Heart left ventricle (tissue), 16 donors: ENCODE measurements around the gene LGALS3BP. TPM values are rescaled to one million over a fixed set of nuclear protein-coding genes. Genes with fewer than 3 reads are reported as not detected.

Source experiments
- ATAC-seq, 4 donors: fragments of 200-7000 bp; cut with Tn5 transposase; one replicate each; pipeline ENCODE4 v1.9.1; 2020 to 2022; ENCODE audit warnings: moderate library complexity in 4 of 4, mild to moderate bottlenecking in 3 of 4, moderate number of reproducible peaks in 1 of 4
- DNase-seq, 5 donors: peaks; one replicate each; pipeline ENCODE4 v3.0.0-alpha.2; 2020
- H3K27ac ChIP-seq, 12 donors: fragments of 200-600 bp; sonication (generic) in 4 of 12; one replicate each; pipeline versions ENCODE4 v1.5.0 to v1.8.0; 2016 to 2022; ENCODE audit warnings: mild to moderate bottlenecking in 2 of 12
- H3K27me3 ChIP-seq, 9 donors: fragments of 200-600 bp; sonication (generic) in 2 of 9; one replicate each; pipeline versions ENCODE4 v1.5.1 to v1.8.0; 2016 to 2022; ENCODE audit warnings: mild to moderate bottlenecking in 3 of 9
- H3K36me3 ChIP-seq, 9 donors: fragments of 200-600 bp; sonication (generic) in 2 of 9; one replicate each; pipeline versions ENCODE4 v1.5.0 to v1.8.0; 2018 to 2022; ENCODE audit warnings: mild to moderate bottlenecking in 2 of 9
- H3K4me1 ChIP-seq, 12 donors: fragments of 200-600 bp; sonication (generic) in 4 of 12; one replicate each; pipeline versions ENCODE4 v1.5.0 to v1.8.0; 2016 to 2022; ENCODE audit warnings: mild to moderate bottlenecking in 3 of 12
- H3K4me3 ChIP-seq, 12 donors: fragments of 200-600 bp; sonication (generic) in 4 of 12; one replicate each; pipeline versions ENCODE4 v1.5.0 to v1.8.0; 2017 to 2022; ENCODE audit warnings: mild to moderate bottlenecking in 9 of 12, moderate library complexity in 4 of 12
- H3K9me3 ChIP-seq, 12 donors: fragments of 200-600 bp; sonication (generic) in 4 of 12; one replicate each; pipeline versions ENCODE4 v1.5.0 to v1.8.0; 2016 to 2022; ENCODE audit warnings: mild to moderate bottlenecking in 1 of 12
- CTCF ChIP-seq, 12 donors: fragments of 200-600 bp; sonication (generic) in 4 of 12; IDR thresholded peaks; one replicate each; pipeline versions ENCODE4 v1.5.0 to v1.8.0; 2018 to 2022; ENCODE audit warnings: antibody characterized with exemption in 12 of 12, mild to moderate bottlenecking in 5 of 12
- POLR2A ChIP-seq, 2 donors: fragments of 450-650 bp; IDR thresholded peaks; one replicate each; pipeline ENCODE4 v1.6.1; 2017; ENCODE audit warnings: antibody characterized with exemption in 2 of 2, mild to moderate bottlenecking in 2 of 2, moderate library complexity in 2 of 2
- WGBS, 4 donors: extraction: QIAGEN DNeasy Blood & Tissue Kit in 2 of 4; methylation state at CpG; one replicate each; pipeline versions ENCODE4 v1.1.5 to v1.1.7; 2013 to 2018; 5-methylcytosine and 5-hydroxymethylcytosine counted together
- intact Hi-C, 10 donors: fragments of 100-400 bp; cut with DNase I; formaldehyde crosslinking; loops; one replicate each; pipeline versions ENCODE4 v1.11.1 to v1.14.2; 2022
- long read RNA-seq, 3 donors: library from polyadenylated mRNA; unstranded; transcript quantifications; one replicate each; pipeline ENCODE4 v2.0.0, GENCODE V29; 2020 to 2021
- polyA plus RNA-seq, 2 donors: library from polyadenylated mRNA; stranded (reverse); fragments of 200-250 nt; gene quantifications; one replicate each; pipeline ENCODE4 v1.2.3, GENCODE V29; 2013
- total RNA-seq, 9 donors: library from RNA; depleted of rRNA in 2 of 9; stranded (reverse); fragments of >200 nt in 2 of 9; fragmentation: NEBNext Ultra II Directional in 3 of 9; extraction: Animal tissue kit (Norgen Biotek cat#: 25700) in 3 of 9; gene quantifications; one replicate each; pipeline versions ENCODE4 v1.1.0 to v1.2.4, GENCODE V29; 2016 to 2023
- donor health status: ischemic (EF 13 %, LVEDD 7.1; RV severe dilation, severe dysfunction).
- donor health status: healthy with polysubstance abuse.
- donor health status: DM: no; HTN: yes; CAD: no.
- donor health status: DM: no; HTN: no; CAD: no.
- donor health status: ischemic (EF 25% LVEDD 6.9; RV normal size, moderate dysfunction).
- donor health status: ischemic (EF 25% LVEDD 5.7; RV mildly dilated, moderate dysfunction).
- donor health status: healthy.
- donor health status: DM: yes; HTN: yes; CAD: no.
- donor health status: ischemic (EF 35%, LVEDD 5.7; RV mildly dilated, moderate dysfunction).
- donor health status: nonischemic (EF 11% LVEDD 7.7; RV severe dilation, severe dysfunction).
- donor health status: DM: yes; HTN: yes; CAD: no.
- donor health status: PGD.
- donor health status: ischemic (EF 29% LVEDD 5.4; RV normal size, mild dysfunction).
- donor health status: nonischemic (EF 23%, LVEDD 6.1; RV moderate dilation, normal function).

LGALS3BP gene, protein sequence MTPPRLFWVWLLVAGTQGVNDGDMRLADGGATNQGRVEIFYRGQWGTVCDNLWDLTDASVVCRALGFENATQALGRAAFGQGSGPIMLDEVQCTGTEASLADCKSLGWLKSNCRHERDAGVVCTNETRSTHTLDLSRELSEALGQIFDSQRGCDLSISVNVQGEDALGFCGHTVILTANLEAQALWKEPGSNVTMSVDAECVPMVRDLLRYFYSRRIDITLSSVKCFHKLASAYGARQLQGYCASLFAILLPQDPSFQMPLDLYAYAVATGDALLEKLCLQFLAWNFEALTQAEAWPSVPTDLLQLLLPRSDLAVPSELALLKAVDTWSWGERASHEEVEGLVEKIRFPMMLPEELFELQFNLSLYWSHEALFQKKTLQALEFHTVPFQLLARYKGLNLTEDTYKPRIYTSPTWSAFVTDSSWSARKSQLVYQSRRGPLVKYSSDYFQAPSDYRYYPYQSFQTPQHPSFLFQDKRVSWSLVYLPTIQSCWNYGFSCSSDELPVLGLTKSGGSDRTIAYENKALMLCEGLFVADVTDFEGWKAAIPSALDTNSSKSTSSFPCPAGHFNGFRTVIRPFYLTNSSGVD
- 1,000 to 10,000 TPM in 1 of 9 donors, 100 to 1,000 TPM in 8; 250 to 1,343 (median 688) TPM for total RNA-seq
- polyA plus RNA-seq: 100 to 1,000 TPM; 178 to 363 TPM
- long read RNA-seq, donor 1, transcript LGALS3BP-210 (3 exons, 882 nt): minor isoform, 13 of 511 reads
- long read RNA-seq, donor 1, transcript LGALS3BP-201 (6 exons, 2,405 nt): major isoform, 338 of 511 reads
- long read RNA-seq, donor 1, partial matches to known transcripts: 25 of 511 reads
- long read RNA-seq, donor 1, other reads (novel, unspliced or antisense): 133 of 511 reads
- long read RNA-seq, donor 2, transcript LGALS3BP-202 (5 exons, 936 nt): minor isoform, 11 of 1,267 reads
- long read RNA-seq, donor 2, transcript LGALS3BP-218 (5 exons, 1,961 nt): minor isoform, 5 of 1,267 reads
- long read RNA-seq, donor 2, transcript LGALS3BP-201 (6 exons, 2,405 nt): major isoform, 1,015 of 1,267 reads
- long read RNA-seq, donor 2, transcript LGALS3BP-210 (3 exons, 882 nt): minor isoform, 16 of 1,267 reads
- long read RNA-seq, donor 2, partial matches to known transcripts: 62 of 1,267 reads
- long read RNA-seq, donor 2, other reads (novel, unspliced or antisense): 158 of 1,267 reads
- long read RNA-seq, donor 3, transcript LGALS3BP-201 (6 exons, 2,405 nt): major isoform, 144 of 226 reads
- long read RNA-seq, donor 3, partial matches to known transcripts: 15 of 226 reads
- long read RNA-seq, donor 3, other reads (novel, unspliced or antisense): 60 of 226 reads

GRCh38 chr17:78979780-78980623, at the start of gene LGALS3BP:
Gene LGALS3BP (minus strand): TSS chr17:78979923. CDS start chr17:78977191, 2,732 bp downstream.
- DNase-seq (peak; percentile 75 to 92 (median 86)), ATAC-seq (peak; percentile 65 to 82 (median 78))
- Histone ChIP-seq H3K9me3 (no peaks in the 10 kb centered on the region), H3K4me1 (peaks cover 2 to 56% (median 49%) of the 10 kb centered on the region in 12 donors), H3K4me3 (peak within 1 kb of the TSS in 11 of 12 donors; percentile 31 to 66 (median 57)), H3K36me3 (peaks cover 0 to 15% (median 0%) of the 10 kb centered on the region in 9 donors), H3K27ac (peak within 1 kb of the TSS; percentile 45 to 86 (median 80)), H3K27me3 (no peaks in the 10 kb centered on the region)
- 27 to 35% (median 31%) methylated on average over 15 to 16 of the region's 16 CpGs for WGBS, 4 donors
- intact Hi-C loops: loop anchor here in 2 of 10 donors (10.0 kb wide), 2 partner anchors 55 to 485 kb away; partner anchors contain the start of gene TIMP2 (in 1 of the 2)
- peak in 1 of 2 donors; percentile 39 for TF ChIP-seq POLR2A (IDR thresholded peaks at IDR 0.05)
- TF ChIP-seq CTCF (IDR thresholded peaks at IDR 0.05): peak in 1 of 12 donors; percentile 7

GRCh38 chr17:79028496-79029326, 49.0 kb upstream of the LGALS3BP start:
- 80 to 85% (median 84%) methylated on average over 15 to 17 of the region's 17 CpGs for WGBS, 4 donors
- H3K4me1 ChIP-seq: peaks cover 4 to 65% (median 50%) of the 10 kb centered on the region in 12 donors
- no peak overlapping the region for H3K4me3 ChIP-seq
- intact Hi-C loops: loop anchor here in 2 of 10 donors (10.0 kb wide), 2 partner anchors 56 to 366 kb away; no protein-coding TSS in a partner anchor
- no peaks in the 10 kb centered on the region for H3K36me3 ChIP-seq
- DNase-seq (peak in 2 of 5 donors; percentile 22 to 49), ATAC-seq (no peak)
- TF ChIP-seq POLR2A (IDR thresholded peaks at IDR 0.05) (no peak), CTCF (IDR thresholded peaks at IDR 0.05) (peak in 4 of 12 donors; percentile 11 to 27 (median 21))
- H3K27me3 ChIP-seq: peaks cover 0 to 21% (median 0%) of the 10 kb centered on the region in 9 donors
- H3K9me3 ChIP-seq: no peaks in the 10 kb centered on the region
- peak overlapping the region in 10 of 12 donors; percentile 74 to 93 (median 90) for H3K27ac ChIP-seq
